ENCODE results near the gene CYSRT1.

The CYSRT1 gene

GRCh38 chr9:137244486-137245449 lies 19.8 kb downstream of the CYSRT1 start:
- FAIRE-seq: no peak
- TF ChIP-seq POLR2AphosphoS5 (IDR thresholded peaks at IDR 0.05; ENCODE audit: low read depth, low read length): peak; percentile 4; the same call in 1 of the 2 replicates
- TF ChIP-seq POLR2A (IDR thresholded peaks at IDR 0.05; ENCODE audit: low read depth, low read length): no peak
- TF ChIP-seq TAF1 (IDR thresholded peaks at IDR 0.05; ENCODE audit: borderline replicate concordance, low read depth, low read length): no peak
- DNase-seq (ENCODE audit: insufficient read length): no peak

GRCh38 chr9:137245450-137246421 lies 20.8 kb downstream of the CYSRT1 start:
- DNase-seq (ENCODE audit: insufficient read length) (no peak), FAIRE-seq (no peak)
- no peak for TF ChIP-seq POLR2AphosphoS5 (IDR thresholded peaks at IDR 0.05; ENCODE audit: low read depth, low read length)
- no peak for TF ChIP-seq TAF1 (IDR thresholded peaks at IDR 0.05; ENCODE audit: borderline replicate concordance, low read depth, low read length)
- TF ChIP-seq POLR2A (IDR thresholded peaks at IDR 0.05; ENCODE audit: low read depth, low read length): no peak

- FAIRE-seq (no peak), DNase-seq (ENCODE audit: insufficient read length) (no peak)
- no peak for TF ChIP-seq POLR2A (IDR thresholded peaks at IDR 0.05; ENCODE audit: low read depth, low read length)
Observed at GRCh38 chr9:137247135-137247915, 22.4 kb downstream of the CYSRT1 start.

GRCh38 chr9:137247916-137248175 lies 22.9 kb downstream of the CYSRT1 start:
- FAIRE-seq: no peak
- TF ChIP-seq POLR2AphosphoS5 (IDR thresholded peaks at IDR 0.05; ENCODE audit: low read depth, low read length) (no peak), TAF1 (IDR thresholded peaks at IDR 0.05; ENCODE audit: borderline replicate concordance, low read depth, low read length) (no peak)
- no peak for DNase-seq (ENCODE audit: insufficient read length)

- TF ChIP-seq TAF1 (IDR thresholded peaks at IDR 0.05; ENCODE audit: borderline replicate concordance, low read depth, low read length): no peak
- TF ChIP-seq POLR2AphosphoS5 (IDR thresholded peaks at IDR 0.05; ENCODE audit: low read depth, low read length): no peak
- TF ChIP-seq POLR2A (IDR thresholded peaks at IDR 0.05; ENCODE audit: low read depth, low read length): no peak
- no peak for FAIRE-seq
- no peak for DNase-seq (ENCODE audit: insufficient read length)
Observed at GRCh38 chr9:137250329-137251193, 25.6 kb downstream of the CYSRT1 start.

- TF ChIP-seq POLR2A (IDR thresholded peaks at IDR 0.05; ENCODE audit: low read depth, low read length) (no peak), POLR2AphosphoS5 (IDR thresholded peaks at IDR 0.05; ENCODE audit: low read depth, low read length) (no peak), TAF1 (IDR thresholded peaks at IDR 0.05; ENCODE audit: borderline replicate concordance, low read depth, low read length) (no peak)
- FAIRE-seq (no peak), DNase-seq (ENCODE audit: insufficient read length) (no peak)
Observed at GRCh38 chr9:137251194-137251461, 26.2 kb downstream of the CYSRT1 start, which contains the start of gene STPG3. Gene STPG3 (plus strand): TSS chr9:137251286. CDS start chr9:137251287, 1 bp downstream.

- FAIRE-seq (no peak), DNase-seq (ENCODE audit: insufficient read length) (no peak)
- TF ChIP-seq TAF1 (IDR thresholded peaks at IDR 0.05; ENCODE audit: borderline replicate concordance, low read depth, low read length) (no peak), POLR2A (IDR thresholded peaks at IDR 0.05; ENCODE audit: low read depth, low read length) (no peak), POLR2AphosphoS5 (IDR thresholded peaks at IDR 0.05; ENCODE audit: low read depth, low read length) (no peak)
Observed at GRCh38 chr9:137251490-137252268, 26.7 kb downstream of the CYSRT1 start.

GRCh38 chr9:137252555-137253506 lies 27.9 kb downstream of the CYSRT1 start:
- TF ChIP-seq TAF1 (IDR thresholded peaks at IDR 0.05; ENCODE audit: borderline replicate concordance, low read depth, low read length) (no peak), POLR2A (IDR thresholded peaks at IDR 0.05; ENCODE audit: low read depth, low read length) (no peak), POLR2AphosphoS5 (IDR thresholded peaks at IDR 0.05; ENCODE audit: low read depth, low read length) (no peak)
- FAIRE-seq: no peak
- no peak for DNase-seq (ENCODE audit: insufficient read length)
